Spleen (tissue), 7 donors: ENCODE results near the gene SEC22B.
"Not testable (repeated sequence)": the region's sequence is repeated elsewhere in the genome, so short reads cannot be mapped to it uniquely, and the experiment has no call there.

Experiments used
- CTCF ChIP-seq, 11 experiments: fragments of 200-600 bp in 7 of 11; fragments of 450-650 bp in 4 of 11; sonication (generic) in 4 of 11; IDR thresholded peaks in 8 of 11; conservative IDR thresholded peaks in 3 of 11; 1 replicate in 7 of 11; 2 replicates in 4 of 11; pipeline versions ENCODE4 v1.4.0 to v1.8.0; 2016 to 2021; ENCODE audit warnings: antibody characterized with exemption in 11 of 11, inconsistent platforms in 4 of 11, mild to moderate bottlenecking in 1 of 11
- POLR2A ChIP-seq, 3 donors: fragments of 450-650 bp; IDR thresholded peaks; one replicate each; pipeline ENCODE4 v1.5.1; 2017; ENCODE audit warnings: antibody characterized with exemption in 3 of 3, mild to moderate bottlenecking in 1 of 3
- donor health status: DM: no; HTN: no; CAD: no; lungs with moderate emphysema.
- donor health status: DM: no; HTN: no; CAD: no.
- donor health status: DM: no; HTN: no; CAD: no.

GRCh38 chr1:120164761-120165160 is 11.6 kb downstream of the SEC22B start:
- not testable (repeated sequence) for TF ChIP-seq CTCF (IDR thresholded peaks at IDR 0.05 in 8 of 11, conservative IDR thresholded peaks at IDR 0.05 in 3 of 11); POLR2A (IDR thresholded peaks at IDR 0.05)
